ENCODE results near the gene IL1RAPL1.

Gene IL1RAPL1

DNA sequence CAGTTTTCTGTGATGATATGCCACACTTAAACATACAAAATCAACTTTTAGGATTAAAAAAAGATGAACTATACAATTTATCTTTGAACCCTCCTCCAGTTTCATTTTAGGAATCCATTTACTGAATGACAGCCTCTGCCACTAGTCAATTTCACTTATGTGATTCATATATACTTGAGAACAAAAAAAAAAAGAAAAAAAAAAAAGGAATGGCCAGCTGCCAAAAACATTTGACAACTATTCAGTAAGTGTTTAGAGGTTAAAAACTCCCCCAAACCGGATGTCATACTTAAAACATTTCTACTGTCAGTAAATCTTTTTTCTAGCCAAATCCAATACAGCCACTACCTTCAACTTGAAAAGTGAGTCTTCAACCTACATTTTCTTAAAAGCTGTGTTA lies 1361.4 kb downstream of the IL1RAPL1 start:
- no peak for DNase-seq

DNA sequence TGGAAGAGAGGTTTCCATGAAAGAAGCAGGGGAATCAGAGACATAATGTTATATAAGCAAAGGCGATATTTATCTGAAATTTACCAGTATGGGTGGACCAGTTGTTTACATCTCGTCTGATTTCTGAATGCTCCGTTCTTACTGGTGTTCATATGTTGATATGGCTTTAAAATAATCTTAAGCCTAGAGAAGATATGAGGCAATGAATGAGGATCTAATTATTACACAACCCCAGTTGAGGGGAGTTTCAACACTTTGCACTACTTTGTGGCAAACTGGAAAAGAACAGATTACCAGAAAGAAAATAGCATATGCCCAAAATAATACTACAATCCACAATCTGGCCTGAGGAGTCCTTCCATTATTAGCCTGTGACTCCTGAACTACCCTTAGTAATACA lies 1364.8 kb downstream of the IL1RAPL1 start:
- no peak for DNase-seq

DNA sequence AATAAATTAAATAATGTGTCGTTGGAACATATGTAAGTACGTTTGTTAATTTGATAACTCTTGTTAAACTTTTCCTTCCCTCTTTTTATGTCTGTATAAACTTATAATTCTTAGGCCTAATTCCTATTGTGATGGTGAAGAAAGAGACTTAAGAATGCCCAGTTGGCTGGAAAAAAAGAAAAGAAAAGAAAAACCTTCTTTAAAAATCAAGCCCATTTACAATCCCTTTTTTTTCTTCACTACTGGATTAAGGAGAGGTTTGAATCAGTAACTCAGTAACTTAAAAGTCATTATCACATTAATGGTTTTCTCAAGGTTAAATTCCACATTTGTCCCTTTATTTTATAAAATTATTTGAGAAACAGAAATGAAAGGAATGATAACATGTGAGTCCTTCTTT lies 1374.8 kb downstream of the IL1RAPL1 start:
- no peak for DNase-seq

DNA sequence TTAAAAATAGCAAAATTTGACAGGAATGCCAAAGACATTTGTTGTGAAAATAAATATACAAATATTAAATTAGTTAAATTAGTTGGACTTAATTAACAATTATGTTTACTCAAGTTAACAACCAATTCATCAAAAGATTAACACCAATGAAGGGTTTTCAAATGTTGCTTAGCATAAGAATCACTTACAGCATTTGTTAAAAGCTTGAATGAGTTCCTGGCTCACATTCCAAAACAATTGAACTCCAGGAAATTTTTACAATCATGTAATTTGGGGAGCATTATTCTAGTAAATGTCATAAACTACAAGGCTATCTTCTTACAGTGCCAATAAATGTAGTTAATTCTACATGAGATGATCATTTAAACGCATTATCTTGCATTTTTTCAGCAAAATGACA lies 1378.4 kb downstream of the IL1RAPL1 start:
- no peak for DNase-seq

DNA sequence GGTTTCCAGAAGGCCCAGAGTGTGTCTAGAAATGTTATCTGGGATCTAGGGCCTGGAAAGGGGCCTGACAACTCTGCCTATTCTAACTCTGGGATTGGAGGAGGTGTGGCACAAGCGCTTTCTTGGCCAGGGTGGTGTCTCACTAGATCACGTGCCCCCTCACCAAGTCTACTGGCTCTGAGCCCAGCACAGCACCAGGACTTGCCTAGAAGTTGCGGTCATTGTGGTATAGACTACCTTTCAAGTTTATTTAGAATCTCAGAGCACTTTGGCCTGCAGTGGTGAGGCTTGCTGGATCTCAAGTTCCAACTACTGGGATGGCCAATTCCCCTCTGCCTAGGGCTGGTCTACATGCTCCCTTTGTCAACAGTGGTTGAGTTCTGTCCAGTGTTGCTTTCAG lies 1404.8 kb downstream of the IL1RAPL1 start:
- DNase-seq, result no peak

DNA sequence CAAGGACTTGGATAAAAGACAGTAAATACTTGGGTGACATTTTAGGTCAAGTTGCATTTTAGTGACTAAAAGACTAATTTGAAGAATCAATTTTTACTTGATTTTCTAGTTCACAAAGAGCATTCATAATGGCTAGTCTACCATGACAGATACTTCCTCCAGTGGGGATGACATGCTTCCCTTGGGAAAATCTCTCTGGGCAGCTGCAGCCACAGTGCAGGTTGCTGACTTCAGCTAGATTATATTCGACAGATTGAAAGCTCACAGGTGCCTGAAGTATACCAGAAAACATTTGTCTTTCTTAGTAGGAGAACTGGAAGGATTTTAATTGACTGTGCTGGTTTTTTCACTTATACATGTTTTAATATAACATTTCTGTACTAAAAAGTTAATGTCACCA lies 1418.6 kb downstream of the IL1RAPL1 start:
- no peak for DNase-seq

Measured in NCI-H510A treated with DMSO at 0.1 percent for 48 hours (cell line).